ENCODE results near the gene METTL25.

DNA sequence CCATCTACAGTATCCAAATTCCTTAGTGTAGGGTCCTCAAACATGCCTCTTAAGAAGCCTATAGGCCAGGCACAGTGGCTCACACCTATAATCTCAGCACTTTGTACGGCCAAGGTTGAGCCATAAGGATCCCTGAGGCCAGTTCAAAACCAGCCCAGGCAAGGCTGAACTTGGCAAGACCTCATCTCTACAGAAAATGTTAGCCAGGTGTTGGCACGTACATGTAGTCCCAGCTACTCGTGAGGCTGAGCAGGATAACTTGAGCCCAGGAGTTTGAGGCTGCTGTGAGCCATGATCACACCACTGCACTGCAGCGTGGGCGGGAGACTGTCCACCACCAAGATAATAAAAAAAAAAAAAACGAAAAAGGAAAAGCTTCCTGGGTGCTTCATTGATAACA is 6.9 kb upstream of the METTL25 start:
- TF ChIP-seq, protein P1, sequence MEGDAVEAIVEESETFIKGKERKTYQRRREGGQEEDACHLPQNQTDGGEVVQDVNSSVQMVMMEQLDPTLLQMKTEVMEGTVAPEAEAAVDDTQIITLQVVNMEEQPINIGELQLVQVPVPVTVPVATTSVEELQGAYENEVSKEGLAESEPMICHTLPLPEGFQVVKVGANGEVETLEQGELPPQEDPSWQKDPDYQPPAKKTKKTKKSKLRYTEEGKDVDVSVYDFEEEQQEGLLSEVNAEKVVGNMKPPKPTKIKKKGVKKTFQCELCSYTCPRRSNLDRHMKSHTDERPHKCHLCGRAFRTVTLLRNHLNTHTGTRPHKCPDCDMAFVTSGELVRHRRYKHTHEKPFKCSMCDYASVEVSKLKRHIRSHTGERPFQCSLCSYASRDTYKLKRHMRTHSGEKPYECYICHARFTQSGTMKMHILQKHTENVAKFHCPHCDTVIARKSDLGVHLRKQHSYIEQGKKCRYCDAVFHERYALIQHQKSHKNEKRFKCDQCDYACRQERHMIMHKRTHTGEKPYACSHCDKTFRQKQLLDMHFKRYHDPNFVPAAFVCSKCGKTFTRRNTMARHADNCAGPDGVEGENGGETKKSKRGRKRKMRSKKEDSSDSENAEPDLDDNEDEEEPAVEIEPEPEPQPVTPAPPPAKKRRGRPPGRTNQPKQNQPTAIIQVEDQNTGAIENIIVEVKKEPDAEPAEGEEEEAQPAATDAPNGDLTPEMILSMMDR (IDR thresholded peaks at IDR 0.05), result no peak
- no peak for TF ChIP-seq POLR2A (IDR thresholded peaks at IDR 0.05)
